Nucleus accumbens (tissue), 56 donors: Measurements from ENCODE around the gene ZNF532.

Source experiments
- DNase-seq, 56 donors: peaks; one replicate each; lab custom pipeline; 2025; lab: John Stamatoyannopoulos, UW

The ZNF532 gene

DNA sequence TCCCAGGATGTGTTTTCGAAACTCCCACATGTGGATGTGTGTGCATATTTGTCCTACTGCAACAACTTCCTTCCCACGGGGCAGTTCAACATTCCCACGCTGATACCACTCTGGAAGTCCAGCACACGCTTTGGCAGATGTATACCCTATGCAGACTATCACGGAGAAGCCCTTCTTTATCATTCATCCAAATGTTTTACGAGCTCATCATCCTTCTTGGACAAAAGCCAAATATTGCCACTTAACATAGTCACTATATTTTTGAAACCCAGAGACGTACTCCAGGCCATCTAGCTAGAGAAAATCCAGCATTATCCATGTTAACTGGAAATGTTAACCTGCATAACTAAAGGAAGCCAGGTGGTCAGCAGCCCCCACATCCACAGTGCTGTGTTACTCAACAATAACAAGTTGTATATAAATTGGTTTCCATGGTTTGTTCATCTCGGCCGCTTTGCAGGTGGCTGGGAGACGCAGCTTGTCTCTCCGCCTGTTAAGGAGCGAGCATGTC, 131.5 kb downstream of the ZNF532 start:
- DNase-seq: no peak

DNA sequence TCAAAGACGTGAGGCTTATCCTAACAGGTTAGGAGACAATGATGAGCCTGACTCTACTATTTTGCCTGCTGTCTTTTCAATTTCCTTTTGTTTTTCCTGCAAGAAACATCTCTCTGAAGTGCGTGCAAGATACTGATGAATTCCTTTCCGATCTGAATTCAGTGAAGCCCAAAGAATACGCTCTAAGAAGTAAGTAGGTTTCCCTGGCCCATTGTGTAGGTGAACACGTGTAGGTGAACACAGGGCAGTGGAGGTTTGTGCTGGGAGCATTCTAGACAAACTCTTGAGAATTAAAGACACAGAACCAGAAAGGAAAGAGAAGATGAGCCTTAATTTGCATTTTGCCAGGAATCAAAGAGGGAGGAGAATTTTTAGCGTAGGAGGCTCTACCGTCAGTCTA, 132.0 kb downstream of the ZNF532 start:
- no peak for DNase-seq

DNA sequence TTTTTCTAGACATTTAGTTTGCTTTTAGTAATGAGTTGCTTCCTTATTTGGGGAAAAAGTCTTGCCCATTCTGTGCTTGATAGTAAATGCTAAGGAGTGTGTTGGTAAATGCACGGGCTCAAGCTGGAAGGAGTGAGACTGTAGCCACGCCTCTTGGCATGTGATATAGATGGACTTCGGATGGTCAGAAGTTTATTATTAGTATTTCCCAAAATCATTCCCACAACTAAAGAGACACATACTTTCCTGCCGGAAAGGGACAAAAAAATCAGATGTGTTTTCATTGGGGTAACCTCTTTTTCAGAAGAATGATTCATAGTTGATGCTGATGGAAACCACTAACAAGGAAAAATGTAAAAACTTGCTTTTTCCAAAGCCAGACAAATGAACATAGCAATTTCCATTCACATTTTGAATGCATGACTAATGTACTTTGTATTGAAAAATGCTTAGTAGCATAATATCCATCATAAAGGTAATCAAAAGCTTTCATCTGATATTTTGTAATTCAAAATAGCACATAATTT, 133.2 kb downstream of the ZNF532 start:
- no peak for DNase-seq

DNA sequence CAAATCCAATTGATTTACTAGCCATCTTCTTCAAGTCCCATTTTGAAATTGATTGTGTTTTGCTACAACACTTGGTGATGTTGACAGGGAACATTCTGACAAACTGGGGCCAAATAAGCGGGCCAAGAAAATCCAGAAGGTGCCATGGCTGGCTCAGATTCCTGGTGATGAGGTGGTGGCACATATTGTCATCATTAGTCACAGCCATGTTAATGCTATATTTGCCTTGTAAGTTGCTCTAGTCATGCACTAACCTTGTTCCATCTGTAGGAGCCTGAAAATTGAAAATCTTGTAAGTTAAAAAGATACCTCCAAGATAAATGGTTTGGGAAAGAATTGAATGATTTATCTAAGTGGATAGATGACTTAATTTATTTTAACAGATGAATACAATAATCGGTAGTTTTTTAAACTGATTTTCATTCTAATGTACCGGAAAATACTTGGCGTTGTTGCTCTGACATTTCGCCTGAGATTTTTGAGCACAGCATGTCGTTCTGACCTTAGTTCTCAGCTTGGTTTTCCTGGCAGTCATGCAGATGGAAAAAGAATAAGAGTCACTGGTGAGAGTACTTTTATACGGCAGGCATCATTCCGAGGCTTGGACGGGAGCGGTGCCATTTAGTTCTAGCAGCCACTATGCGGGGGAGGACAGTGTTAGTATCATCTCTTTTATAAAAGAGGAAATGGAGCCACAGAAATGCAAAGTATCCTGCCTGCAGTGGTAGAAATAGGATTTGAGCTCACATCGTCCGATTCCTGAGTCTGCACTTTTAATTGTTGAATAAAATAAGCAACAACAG, 133.9 kb downstream of the ZNF532 start:
- DNase-seq: peak in 6 of 56 donors; percentile 9 to 26 (median 20)

DNA sequence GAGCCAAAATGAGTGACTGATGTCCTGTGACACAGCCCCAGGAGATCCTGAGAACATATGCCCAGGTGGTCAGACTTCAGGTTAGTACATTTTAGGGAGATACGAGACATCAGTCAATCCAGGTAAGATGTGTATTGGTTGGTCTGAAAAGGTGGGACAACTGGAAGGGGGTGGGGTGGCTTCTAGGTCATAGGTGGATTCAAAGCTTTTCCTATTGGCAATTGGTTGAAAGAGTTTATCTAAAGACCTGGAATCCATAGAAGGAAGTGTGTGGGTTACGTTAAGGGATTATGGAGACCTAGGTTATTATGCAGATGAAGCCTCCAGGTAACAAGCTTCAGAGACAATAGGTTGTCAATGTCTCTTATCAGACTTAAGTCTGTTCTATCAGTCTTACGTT, 136.5 kb downstream of the ZNF532 start:
- no peak for DNase-seq

DNA sequence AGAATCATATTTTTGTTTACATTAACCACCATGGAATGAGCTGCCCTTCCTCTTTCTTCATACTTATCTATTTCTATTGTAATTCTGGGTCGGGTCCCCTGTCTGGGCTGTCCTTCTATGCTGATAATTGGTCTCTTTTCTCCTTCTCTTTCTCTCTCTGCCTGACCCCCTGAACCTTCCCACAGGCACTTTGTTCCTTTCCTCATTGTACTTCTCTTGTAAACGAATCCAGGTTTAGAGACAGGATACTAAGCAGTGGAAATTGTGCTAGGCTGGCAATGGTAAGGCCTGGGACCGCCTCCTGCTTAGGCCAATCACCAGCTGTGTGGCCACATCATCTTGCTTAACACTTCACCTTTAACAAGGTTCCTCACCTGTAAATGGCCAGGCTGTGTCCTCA, 137.0 kb downstream of the ZNF532 start:
- no peak for DNase-seq

DNA sequence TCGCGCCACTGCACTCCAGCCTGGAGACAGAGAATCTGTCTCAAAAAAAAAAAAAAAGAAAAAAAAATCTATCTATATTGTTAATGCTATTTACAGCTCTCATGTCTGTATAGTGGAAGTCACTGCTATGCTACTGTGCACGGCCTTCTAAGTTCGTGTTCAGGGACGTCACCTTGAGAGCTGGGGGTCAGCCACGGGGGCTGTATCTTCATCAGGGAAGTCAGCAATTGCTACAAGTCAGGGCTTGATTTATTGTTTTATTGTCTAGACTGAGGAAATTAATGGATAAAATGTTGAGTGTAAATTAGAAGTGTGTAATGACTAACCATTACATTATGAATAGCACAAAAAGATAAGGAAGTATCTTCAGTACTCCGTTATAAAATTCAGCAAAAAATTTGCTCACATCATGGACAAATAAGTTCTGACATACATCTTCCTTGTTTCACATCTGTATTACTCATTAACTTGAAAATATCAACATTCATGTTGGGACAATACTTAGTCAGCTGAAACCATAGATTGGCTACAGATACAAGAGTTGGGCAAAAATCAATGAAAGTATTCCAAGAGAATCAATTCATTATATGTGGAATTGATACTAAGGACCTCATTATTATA, 138.4 kb downstream of the ZNF532 start:
- no peak for DNase-seq

DNA sequence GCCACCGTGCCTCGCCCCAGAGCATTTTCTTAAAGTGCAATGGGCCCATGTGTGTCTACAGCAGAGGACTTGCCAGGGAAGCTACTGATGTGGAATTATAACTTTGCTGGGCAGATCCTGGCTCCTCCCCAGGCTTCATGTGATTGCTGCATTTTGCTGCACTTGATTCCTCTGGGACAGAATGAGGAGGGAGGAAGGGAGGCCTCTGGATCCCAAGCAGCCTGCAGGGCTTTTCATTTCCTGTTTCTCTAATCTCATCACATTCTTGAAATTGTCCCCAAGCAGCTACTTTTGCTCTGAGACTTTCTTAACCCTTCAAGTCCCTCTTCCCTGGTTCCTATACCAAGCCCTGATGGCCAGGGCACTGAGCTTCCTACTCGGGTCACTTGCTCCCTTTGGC, 140.6 kb downstream of the ZNF532 start:
- no peak for DNase-seq

DNA sequence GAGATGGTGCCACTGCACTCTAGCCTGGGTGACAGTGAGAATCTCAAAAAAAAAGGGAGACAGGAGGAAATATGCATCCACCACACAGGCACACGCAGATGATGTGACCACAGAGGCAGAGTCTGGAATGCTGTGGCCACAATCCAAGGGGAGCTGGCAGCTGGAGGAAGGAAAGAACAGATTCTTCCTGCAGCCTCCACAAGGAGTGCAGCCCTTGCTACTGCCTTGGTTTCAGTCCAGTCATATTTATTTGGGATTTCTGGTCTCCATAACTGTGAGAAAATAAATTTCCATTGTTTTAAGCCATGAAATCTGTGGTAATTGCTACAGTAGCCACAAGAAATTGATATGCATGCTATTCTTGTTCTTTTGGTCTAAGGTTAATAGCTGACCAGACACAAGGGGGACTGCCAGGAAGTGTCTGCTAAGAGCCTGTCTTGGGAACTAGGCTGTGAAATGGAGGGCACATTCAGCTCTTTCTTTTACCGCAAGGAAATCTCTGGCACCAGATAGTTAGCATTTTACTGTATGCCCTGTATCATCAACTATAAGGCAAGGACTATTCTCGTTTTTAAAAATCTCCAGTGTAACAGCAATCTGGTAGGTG, 141.9 kb downstream of the ZNF532 start:
- no peak for DNase-seq

DNA sequence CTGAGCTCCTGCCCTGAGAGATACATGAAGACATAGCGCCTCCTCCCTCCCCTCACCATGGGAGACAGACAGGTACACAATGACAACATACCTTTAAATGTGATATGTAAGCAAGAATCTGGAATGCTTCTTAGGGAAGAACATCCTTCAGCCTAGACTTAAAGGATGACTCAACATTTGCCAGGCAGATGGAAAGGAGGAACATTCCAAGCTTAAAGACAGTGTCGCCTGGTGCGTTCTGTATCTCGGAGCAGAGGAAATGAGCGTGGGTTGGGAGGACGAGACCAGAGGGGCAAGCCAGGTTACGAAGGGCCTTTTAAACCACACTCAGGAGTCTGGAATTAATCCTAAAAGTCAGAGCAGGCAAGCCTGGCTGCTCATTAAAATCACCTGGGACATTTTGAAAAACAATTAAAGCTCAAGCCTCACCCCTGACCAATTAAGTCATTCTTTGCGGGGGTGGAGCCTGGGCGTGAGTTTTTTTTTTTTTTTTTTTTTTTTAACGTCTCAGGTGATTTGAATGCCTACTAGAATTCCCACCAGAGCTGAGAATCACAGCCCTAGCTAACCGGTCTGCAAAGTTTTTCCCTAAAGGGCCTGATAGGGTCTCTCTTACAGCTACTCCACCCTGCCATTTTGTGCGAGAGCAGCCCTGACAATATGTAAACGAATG, 143.8 kb downstream of the ZNF532 start:
- no peak for DNase-seq

DNA sequence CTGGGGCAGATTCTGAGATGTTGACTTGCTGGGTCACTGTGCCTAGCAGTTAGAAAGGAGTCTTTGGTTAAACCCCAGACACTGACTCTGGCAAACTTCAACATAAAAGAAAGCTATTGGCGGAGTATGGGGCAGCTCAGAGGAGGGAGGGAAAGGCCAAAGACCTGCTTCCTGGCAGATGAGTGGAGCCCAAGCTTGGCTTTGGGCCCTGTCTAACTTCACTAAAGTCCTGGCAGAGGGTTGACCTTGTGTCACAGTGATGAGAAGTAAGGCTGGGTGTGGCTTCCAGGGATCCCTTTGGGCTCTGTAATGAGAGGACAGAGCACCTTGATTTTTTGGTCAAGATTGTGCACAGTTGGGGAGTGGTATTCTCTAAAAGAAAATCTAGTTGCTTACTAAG, 145.2 kb downstream of the ZNF532 start:
- no peak for DNase-seq

DNA sequence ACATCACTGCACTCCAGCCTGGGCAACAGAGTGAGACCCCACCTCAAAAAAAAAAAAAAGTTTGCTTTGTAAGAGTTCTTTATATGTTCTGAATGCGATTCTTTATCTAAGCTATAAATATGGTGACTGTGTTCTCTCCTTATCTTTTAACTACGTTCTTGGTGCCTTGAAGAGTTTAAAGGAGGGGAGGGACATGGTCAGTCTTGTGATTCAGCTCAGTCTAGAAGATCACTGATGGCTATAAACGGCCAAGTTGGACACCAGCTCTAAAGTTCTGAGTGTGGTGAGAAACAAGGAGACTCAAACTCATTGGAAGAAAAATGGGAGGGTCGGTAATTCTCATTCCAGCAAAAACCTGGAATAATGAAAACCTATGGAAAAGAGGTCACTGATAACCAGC, 146.6 kb downstream of the ZNF532 start:
- no peak for DNase-seq

DNA sequence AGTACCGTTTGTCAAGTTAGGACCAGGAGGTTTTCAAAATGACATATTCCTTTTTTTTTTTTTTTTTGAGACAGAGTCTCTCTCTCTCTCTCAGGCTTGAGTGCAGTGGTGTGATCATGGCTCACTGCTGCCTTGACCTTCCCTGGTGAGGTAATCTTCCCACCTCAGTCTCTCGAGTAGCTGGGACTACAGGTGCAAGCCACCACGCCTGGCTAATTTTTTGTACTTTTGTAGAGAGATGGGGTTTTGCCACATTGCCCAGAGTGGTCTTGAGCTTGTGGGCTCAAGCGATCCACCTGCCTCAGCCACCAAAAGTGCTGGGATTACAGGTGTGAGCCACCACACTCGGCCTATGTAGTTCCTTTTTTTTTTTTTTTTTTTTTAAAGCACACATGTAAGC, 147.1 kb downstream of the ZNF532 start:
- no peak for DNase-seq

DNA sequence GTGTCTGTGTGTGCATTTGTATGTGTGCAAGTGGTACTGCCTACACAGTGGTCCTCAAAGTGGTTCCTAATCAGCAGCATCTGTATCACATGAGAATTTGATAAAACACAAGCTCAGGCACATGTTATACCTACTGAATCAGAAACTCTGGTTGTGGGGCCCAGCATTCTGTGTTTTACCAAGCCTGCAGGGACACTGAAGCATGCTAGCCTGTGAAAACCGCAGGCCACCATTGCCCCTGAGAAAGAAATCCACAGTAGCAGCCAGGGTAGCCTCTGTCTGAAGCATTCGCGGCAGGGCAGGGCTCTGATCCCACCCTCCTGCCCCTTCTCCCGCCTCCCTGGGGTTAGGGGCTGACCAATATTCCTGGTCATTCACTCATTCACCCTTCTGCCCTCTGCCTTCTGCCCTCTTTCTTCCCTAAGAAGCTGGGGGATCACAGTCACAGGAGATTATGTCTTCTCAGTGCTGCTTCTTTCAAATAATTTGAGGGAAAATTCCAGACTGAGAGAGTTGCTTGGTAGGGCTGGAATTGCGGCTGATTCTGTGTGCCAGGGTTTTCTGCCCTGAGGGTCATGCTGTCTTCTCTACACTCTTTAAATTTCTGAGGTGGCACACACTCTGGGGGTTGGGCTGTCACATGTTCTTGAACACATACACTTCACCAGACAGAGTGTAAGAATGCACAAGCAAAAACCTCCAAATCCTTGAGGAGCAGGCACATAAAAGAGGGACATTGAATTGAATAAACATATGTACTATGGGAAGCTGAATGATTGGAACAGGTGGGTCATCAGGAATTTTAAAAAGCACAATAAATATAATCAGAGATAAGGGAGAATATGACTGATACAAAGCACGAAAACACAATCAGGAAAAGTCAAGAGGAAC, 148.4 kb downstream of the ZNF532 start:
- no peak for DNase-seq

DNA sequence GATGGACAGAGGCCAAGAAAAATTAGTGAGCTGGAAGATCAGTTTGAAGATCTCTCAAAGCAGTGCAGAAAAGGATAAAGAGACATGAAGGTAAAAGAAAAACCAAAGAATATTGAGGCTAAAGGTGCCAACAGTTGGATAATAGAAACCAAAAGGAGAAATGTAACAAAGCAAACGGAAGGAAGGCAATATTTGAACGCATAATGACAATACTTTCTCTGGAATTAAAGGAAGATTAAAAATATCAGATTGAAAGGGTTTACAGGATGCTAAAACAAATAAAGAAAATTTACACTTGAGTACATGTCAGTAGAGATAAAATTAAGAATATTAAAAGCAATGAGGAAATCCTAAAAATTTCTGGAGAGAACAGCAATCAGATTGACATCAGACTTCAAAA, 149.1 kb downstream of the ZNF532 start:
- no peak for DNase-seq

DNA sequence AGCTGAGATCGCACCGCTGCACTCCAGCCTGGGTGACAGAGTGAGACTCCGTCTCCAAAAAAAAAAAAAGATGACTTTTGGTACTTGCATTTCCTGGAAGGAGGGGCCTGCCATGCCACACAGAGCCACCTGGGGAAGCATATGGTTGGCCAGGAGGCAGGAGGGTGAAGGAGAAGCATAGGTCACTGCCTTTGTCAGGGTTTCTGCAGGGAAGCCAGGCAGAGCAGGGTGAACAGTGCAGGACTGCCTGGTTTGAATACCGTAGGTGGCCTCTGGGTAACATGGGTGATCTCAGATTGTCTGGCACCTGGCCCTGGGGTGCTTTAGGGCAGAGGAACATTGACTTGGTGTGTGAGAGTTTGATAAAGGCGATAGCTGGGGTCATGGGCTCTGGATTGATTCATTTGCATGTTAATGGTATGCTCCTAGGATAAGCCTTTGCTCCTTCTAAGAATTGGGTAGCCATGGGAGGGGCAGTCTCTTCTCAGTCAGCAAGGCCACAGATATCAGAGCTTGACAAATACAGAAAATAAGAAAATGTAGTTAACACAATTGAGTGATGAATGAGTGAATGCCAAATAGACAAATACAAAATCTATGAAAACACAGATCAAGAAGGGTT, 151.0 kb downstream of the ZNF532 start:
- DNase-seq: no peak

DNA sequence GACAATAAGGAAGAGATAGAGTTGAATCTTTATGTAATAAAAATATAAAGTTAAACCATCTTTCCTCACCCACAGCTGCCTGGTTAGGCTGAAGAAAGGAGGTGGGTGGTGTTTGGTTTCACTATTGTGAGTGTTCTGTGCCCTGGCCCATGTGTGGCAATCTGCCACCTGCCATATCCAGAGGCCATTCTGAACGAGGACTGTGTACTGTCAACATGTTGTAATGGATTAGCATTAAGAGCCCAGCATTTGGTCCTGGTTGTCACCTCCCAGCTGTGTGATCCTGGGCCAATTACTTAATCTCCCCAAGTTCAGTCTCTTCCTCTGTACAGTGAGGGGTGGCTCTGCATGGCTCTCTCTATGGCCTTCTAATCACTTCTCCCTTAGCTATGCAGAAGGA, 156.8 kb downstream of the ZNF532 start:
- DNase-seq: no peak

DNA sequence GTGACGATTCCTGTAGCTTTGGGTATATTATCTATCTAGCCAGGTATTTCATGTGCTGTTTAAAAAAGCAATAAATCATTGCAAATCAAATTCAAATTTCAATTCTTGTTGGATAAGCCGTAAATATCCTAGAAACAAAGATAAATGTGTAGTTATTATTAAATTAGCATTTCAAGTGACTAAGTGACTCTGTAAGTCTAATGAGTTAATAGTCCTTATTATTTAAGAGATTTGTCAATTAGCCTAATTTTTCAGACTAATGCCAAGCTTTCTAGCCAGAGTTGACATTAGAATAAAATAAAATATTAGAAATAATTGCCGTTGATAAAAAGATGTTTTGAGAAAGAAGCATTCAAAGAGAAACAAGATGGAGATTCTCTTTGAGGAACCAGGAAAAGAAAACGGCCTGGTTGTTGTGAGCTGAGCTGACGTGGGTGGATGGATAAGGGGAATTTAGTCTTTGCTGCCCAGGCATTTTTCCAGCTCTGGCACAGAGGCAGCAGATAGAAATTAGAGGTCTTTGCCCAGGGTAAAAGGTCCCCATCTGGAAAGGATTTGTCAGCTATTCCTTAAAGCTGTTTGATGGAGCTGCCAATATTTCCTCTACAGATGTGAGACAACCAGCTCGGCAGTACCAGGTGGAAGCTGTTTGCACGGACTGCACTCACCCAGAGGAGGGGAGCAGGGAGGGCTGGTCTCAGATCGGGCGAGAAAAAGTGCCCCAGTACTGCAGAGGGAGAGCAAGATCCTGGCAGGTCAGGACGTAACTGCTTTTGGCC, 157.7 kb downstream of the ZNF532 start:
- DNase-seq: peak in 6 of 56 donors; percentile 4 to 41 (median 20)

DNA sequence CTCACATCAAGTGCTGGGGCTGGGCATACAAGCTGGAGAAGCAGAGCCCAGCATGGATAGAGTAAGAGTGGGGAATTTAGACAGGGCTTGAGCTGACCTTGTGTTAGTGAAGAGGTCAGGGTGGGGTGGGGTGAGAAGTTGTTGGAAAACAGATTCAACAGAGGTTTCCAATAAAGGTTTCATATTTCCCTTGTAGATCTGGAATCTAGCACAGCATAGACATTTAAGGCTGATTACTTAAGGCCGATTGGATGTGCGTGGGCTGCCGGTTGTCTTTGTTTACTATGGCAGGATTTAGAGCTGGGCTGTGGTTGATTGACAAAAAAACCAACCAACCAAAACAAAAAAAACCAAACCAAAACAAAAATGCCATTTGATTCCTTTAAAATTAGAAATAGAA, 160.2 kb downstream of the ZNF532 start:
- no peak for DNase-seq
